NCI-H2227 (cell line): ENCODE results near the gene CDKL4.
"Not testable (repeated sequence)": the region's sequence is repeated elsewhere in the genome, so short reads cannot be mapped to it uniquely, and the experiment has no call there.

ENCODE experiments used
- DNase-seq: peaks from one replicate; lab custom pipeline; 2025; ENCODE audit not compliant: unreplicated experiment; lab: John Stamatoyannopoulos, UW

The CDKL4 gene

DNA sequence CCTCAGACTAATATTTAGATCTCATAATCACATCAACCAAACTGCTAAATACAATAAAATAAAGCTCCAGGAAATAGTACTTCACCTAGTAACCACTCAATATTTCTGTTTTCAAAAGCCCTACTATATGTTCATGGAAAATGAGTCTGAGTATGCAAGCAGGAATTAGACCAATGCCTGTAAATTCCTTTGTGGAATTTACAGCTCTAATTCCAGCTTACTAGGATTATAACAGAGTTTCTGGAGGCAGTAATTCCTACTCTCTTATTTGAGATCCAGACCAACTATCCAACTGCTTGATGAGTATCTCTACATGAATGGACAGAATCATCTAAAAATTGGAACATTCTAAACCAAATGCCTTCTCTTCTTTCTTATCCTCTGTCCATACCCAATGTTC lies 11.6 kb downstream of the CDKL4 start:
- DNase-seq = no peak

DNA sequence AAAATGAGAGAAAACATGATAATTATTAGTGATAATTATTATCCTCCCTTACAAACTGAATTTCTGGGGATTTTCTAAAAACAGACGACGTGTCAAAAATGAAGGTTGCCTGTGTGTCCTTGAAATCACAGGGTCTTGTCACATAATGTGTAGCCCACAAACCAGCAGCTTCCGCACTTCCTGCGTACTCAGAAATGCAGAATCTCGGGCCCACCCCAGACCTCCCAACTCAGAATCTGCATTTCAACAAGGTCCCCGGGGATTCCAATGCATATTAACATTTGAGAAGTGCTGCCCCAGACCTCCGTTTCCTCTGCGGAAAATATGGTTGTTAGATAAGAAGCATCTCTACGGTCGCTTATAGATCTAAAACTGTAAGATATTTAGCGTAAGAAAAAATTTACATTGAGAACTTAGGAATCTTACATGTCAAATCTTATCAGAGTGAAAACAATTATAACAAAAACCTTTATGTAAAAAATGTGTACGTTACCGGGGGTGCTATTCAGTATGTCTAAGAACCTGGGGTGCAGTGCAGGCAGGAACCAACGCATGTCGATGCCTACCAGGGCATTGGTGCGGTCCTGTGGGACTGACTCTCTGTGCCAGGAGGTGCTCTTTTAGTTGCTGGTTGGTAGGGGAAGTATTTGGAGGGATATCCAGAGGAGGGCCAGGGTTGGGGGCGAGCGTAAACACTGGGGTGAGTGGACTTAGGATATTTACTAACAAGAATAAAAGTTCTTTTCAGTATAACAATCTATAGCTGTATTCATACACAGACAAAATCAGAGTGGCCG lies 15.2 kb downstream of the CDKL4 start:
- no peak for DNase-seq

DNA sequence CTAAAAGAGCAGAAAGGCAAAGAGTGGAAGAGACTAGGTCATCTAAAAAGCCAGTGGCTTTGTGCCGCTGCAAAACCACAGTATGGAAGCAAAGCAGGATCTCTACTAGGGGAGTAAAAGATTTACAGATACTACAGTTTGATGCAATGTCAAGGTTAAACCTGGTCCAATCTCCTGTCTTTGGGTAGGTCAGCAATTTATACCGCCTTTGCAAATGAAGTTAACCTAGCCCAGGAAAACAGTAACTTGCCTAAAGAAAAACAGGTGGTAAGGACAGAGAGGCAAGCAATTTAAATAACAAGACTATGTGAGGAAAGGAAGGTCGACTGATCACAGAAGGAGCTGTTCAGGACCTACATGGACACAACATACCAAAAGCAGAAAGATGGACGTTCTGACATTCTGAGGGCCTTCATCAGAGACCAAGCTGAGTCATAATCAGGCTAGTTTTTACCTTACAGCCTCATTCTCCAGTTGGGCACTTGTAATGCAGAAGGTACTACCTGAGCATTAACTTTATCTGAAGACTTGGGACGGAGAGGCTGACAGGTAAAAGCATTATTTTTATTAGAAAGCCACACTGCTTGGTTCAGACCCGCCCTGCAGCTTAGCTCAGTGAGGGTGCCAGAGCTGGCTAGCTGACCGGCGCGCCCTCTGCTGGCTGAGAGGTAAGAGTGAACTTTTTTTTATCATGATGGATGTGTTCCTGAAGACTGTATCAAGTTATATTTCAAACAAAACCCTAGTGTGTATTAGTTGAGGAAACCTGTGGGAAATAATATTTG lies 15.9 kb downstream of the CDKL4 start:
- DNase-seq = peak; percentile 75

DNA sequence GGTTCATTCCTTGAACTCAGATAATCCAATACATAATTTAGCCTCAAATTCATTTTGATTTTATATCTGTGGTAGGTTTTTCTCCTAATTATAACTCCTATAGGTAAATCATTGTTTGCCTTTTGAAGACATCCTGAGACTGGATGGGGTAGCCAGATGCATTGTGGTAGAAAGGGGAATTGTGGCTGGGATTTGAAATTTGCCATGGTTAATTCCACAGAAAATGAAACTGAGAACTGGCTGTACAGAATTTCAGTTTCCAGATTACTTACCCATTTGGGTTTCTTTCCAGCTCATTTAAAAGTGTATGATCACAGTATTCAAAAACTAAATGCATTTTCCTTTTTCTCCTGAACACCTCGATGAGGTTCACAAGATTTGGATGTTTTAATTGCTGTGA lies 18.2 kb downstream of the CDKL4 start:
- no peak for DNase-seq

DNA sequence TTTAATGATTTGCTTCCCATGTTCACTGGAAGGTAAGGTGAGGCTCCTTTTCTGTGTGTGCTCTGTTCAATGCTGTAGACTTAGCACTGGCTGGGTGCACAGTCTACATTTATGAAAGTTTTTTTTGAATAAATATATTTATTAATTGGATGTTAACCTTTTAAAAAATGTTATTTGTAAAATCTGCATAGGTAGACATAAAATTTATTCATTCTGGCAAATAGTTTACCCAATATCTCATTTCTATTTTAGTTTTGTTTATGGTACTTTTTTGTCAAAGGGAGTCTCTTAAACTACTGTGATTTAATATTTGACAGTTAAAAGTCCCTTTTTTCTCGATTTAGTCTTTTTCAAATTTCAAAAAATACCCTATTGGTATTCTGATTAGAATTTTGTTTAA lies 19.9 kb downstream of the CDKL4 start:
- DNase-seq = no peak

DNA sequence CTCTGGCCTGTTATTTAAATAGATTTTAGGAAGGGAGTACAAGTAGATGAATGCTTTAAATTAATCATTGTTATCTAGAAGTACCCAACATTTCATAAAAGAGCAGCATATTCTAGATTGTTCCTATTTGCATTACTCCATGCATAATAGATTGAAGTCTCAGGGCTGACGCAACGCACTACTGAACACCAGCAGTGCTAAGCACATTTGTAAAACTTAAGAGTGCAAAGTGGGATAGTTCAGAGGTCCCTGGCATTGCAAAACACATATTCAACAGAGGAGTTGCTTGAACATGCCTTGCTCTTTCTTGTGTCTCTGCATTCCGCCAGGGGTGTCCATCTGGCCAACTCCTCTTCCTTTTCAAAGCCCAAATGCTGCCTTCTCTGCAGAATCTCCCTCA lies 22.3 kb downstream of the CDKL4 start:
- no peak for DNase-seq

DNA sequence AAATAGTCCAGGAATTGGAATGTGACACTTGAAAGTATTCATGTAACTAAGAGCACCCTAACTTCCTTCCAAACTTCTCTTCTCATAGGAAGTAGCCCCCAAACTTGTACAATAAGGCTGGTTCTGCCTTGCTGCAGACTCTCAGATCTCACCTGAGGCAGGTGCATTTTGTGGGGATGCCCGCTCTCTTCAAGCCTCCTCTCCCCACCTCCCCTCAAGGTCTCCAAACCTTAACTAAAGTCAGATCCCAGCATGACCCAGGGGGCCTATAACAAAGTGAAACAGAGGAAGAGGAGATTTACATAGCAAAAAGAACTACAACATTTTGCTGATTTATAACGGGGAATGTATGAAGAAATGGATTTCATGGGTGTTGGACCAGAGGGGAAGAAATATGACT lies 23.6 kb downstream of the CDKL4 start:
- no peak for DNase-seq

DNA sequence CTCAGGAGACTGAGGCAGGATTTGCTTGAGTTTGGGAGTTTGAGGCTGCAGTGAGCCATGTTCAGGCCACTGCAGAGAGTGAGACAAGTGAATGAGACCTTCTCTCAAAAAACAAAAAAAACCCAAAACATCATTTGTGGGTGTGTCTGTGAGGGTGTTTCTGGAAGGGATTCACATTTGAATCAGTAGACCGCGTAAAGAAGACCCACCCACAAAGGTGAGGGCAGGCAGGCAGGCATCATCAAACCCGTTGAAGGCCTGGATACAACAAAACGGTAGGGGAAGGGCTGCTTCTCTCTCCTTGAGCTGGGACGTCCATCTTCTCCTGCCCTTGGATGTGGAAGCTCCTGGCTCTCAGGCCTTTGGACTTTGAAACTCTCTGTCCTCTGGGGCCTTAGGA lies 25.4 kb downstream of the CDKL4 start:
- no peak for DNase-seq

DNA sequence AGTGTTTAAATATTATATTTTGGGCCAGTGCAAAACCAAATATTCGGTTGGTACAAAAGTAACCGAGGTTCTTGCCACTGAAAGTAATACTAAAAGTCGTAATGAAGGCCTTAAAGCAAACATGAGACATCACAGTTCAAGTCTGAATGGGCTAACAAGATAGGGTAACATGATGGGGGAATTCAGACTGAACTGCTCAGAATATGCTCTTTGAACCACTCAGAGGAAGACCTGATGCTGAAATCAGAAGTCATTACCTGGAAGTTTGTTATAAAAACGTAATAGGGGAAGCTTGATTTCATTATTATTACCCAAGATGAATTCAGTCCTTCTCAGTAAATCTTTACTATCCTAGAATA lies 26.6 kb downstream of the CDKL4 start:
- no peak for DNase-seq

DNA sequence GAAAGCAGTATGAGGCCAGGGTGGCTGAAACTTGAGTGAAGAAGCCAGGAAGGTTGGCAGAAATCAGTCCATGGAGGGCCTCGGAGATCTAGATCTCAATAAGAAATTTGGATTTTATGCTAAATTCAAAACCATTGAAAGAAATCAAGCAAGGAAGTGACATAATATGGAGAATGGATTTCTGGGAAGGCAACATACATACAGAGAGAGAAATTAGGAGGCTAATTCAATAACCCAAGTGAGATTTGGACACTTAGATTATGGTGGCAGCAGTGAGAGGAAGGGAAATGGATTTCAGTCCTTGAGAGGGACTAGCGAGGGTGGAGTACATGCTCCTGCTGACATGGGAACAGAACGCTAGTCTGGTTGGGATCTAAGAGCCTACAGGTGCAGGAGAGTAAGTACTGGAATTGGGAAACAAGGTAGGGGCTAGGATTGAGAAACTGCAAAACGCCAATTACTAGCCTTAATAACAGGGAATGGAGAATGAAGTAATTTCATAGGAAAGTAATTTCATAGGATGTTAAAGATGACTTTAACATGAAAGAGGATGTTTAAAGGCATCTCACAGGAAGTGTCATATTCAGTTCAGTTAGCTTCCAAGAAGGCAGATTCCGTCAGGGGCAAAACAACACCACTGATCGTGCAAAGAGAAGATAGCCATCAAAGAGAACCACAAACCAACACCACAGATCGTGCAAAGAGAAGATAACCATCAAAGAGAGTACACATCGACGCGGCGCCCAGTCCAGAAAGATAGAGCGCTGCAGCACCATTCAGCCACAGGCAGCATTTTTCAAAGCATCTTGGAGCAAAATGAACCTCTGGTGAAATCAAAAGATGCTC lies 27.2 kb downstream of the CDKL4 start:
- DNase-seq = no peak

DNA sequence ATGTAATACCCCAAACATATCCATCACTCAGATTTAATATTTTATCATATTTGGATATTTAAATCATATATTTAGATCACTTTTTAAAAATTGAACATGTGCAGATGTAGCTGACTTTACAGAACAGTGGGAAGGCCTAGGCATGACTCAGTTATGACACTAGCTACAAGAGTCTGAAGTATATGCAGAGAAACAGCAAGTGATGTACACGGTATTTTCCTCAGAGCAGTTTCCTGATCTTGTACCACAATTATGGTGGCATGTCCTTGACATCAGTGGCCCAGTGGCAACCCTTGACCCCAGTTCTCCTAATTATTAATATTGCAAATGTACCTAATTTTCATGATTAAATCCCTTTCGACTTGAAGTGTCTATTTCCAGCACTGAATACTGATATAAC lies 28.2 kb downstream of the CDKL4 start:
- DNase-seq = no peak

DNA sequence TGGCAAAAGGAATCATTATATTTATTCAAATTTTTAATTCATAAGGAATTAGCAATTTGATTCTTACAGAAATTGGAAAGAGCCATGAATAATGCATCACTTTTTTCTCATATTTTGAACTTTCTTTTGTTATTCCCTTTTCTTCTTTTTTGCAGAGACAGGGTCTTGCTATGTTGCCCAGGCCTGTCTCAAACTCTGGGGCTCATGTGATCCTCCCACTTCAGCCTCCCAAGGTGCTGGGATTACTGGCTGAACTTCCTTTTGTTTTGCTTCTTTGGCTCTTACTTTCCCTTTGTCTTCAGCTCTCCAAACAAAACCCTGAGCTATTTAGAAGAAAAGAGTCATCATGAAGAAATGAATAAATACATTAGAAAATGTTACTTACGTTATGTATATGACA lies 30.8 kb downstream of the CDKL4 start:
- DNase-seq = no peak

DNA sequence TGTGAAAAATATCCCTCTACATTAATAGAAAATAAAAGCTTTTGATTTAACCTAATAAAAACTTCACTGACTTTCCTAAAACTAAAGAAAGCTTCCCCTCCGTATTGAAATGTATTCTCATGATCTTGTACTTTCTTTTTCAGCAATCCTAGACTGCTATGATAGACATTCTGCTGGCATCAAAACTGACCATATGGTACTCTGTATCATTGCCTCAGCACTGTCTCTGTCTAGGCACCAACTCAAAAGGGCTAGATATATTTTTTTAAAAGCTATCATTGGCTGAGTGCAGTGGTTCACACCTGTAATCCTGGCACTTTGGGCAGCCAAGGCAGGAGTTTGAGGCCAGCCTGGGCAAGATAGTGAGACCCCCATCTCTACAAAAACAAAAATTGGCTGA lies 32.9 kb downstream of the CDKL4 start:
- no peak for DNase-seq

DNA sequence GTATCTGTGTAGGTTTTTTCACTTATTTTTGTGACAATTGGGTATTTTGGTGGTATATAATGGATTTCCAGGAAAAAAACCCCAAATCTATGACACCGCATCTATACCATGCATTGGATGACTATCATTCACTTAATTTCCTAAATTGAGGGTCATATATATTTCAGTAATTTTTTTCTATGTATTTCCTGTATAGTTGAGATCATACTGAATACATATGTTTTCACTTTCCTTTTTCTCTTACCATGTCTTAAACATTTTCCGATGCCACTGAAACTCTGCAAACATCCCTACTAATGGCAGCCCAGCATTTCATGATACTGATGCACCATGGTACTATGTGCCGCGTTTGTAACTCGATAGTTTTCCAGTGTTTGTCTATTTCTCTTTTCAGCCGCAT lies 40.4 kb downstream of the CDKL4 start:
- DNase-seq = no peak

DNA sequence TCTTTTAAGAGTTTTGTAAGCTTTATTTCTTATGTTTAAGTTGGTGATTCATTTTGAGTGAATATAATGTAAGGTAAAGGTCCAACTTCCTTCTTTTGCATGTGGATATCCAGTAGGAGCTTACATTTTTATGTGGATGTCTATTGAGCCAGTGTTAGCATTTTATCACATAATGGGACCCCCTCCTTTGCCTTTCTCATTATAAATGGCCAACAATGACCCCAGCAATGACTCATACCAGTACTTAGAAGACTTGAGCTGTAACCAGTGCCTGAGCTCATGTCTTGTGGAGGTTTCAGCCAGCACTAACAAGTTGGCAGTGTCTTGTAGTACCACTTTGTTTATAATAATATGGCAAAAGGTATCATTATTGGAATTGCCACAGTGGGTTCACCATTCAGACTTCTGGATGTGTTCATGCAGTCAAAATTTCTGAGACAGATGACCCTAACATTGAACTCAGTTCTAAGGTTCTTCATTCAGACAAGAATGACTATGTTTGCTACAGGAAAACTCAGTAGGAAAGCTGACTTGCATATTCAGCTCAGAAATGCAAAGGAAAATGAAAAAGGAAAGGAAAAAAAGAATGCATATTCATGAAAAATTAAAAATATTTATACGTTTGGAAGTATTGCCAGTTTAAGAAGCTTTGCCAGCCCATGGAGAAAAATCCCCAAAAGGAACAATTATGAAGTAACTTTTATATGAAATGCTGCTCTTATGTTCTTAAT lies 41.0 kb downstream of the CDKL4 start:
- peak; percentile 86 for DNase-seq

DNA sequence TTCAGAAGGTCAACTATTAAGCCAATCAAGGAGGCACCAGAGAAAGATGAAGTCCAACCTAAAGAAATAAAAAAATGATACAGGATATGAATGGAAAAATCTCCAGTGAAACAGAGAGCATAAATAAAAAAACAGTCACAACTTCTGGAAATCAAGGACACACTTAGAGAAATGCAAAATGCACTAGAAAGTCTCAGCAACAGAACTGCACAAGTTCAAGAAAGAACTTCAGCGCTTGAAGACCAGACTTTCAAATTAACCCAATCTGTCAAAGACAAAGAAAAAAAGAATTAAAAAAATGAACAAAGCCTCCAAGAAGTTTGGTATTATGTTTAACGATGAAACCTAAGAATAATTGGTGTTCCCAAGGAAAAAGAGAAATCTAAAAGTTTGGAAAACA lies 46.8 kb downstream of the CDKL4 start:
- not testable (repeated sequence) for DNase-seq

DNA sequence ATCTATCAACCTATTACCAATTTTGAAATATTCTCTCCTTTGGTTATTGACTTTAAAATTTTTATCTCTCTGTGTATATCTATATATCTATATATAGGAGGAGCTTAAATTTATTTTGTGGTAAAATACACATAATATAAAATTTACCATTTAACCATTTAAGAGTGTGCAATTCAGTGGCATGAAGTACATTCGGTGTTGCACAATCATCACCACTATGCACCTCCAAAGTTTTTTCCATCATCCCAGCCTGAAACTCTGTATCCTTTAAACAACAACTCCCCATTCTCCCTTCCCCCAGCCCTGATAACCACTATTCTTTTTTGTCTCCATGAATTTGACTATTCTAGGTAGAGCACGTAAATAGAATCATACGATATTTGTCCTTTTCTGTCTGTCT lies 49.1 kb downstream of the CDKL4 start:
- no peak for DNase-seq

DNA sequence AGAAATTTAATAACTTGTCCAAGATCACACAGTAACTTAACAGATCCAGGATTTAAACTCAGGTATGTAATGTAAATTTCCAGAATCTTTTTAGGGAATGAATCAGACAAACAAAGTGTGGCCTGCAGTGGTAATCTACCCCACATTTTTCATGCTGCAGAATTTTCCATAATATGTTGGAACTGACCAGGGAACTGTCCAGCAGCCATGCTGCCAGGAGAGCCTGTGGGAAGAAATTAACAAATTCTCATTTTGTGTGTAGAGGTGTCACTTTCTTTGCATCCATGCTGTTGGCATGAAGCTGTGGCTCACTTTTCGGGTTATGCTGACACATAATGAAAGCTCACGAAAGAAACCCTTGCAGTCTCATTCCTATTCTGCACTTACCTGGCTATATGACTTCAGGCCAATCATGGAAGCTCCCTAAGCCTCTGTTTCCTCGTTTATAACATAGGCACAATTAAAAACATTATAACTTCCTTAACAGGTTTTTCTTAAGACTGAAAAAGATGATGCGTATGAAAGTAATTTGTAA lies 54.7 kb downstream of the CDKL4 start:
- DNase-seq = no peak

DNA sequence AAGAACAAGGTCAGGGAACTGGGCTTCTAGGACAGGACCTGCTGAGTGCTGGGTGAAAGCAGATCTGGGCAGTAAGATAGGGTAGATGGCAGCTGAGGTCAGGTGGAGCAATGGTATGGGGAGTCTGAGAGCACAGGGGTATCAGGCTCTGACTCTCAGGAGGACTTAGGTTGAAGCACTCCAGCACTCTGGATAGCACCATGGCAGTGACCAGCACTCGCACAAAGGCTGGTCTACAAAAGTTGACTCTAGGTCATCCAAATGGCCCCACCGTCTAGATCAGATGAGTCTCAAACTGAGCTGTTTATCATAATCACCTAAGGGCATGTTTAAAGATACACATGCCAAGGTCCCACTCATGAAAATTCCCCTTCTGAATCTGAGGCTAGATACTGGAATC lies 60.1 kb downstream of the CDKL4 start:
- no peak for DNase-seq

DNA sequence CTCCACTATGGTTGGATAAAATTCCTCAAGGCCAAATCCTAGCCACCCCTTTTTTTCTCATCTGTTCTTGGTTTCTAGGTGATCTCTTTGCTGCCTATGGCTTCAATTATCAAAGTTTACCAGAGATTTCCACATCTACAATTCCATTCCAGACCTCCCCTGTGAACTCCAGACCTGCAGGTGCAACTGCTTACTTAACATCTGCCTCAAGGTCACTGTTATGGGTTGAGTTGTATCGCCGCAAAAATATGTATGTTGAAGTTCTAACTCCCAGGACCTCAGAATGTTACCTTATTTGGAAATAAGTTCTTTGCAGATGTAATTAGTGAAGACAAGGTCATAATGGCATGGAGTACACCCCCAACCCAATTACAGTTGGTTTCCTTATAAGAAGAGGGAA lies 62.5 kb downstream of the CDKL4 start:
- DNase-seq = no peak
